ENCODE data around the gene HIBCH. TPM values are rescaled to one million over a fixed set of nuclear protein-coding genes. Genes with fewer than 3 reads are reported as not detected.

HIBCH gene
- total RNA-seq, 2 donors from 2014 or later, result 31.4 to 34.4 TPM

GRCh38 chr2:190352668-190353536 lies 33.3 kb upstream of the HIBCH start:
- no peak for ATAC-seq (ENCODE audit: insufficient number of reproducible peaks, low FRiP score, low read depth)

GRCh38 chr2:190351955-190352354 lies 32.3 kb upstream of the HIBCH start:
- no peaks in the 10 kb centered on the region for H3K36me3 ChIP-seq
- no peak for TF ChIP-seq CTCF (IDR thresholded peaks at IDR 0.05)
- DNase-seq (ENCODE audit: low spot score) (no peak), ATAC-seq (ENCODE audit: insufficient number of reproducible peaks, low FRiP score, low read depth) (no peak)
- H3K27me3 ChIP-seq (replicated peaks; ENCODE audit: insufficient read depth), result no peaks in the 10 kb centered on the region
- H3K27ac ChIP-seq, result no peak overlapping the region
- peaks cover 0 to 18% of the 10 kb centered on the region in 2 donors for H3K4me1 ChIP-seq (ENCODE audit: control insufficient read depth in 1 of 2, low read depth in 2 of 2)
- H3K4me3 ChIP-seq, result no peak overlapping the region
- no peaks in the 10 kb centered on the region for H3K9me3 ChIP-seq

More at GRCh38 chr2:190352668-190353536, 33.3 kb upstream of the HIBCH start:
- Histone ChIP-seq H3K27ac (peak overlapping the region in 1 of 2 donors; percentile 43), H3K27me3 (replicated peaks; ENCODE audit: insufficient read depth) (no peaks in the 10 kb centered on the region), H3K9me3 (no peaks in the 10 kb centered on the region), H3K36me3 (no peaks in the 10 kb centered on the region), H3K4me1 (ENCODE audit: control insufficient read depth in 1 of 2, low read depth in 2 of 2) (peaks cover 0 to 18% of the 10 kb centered on the region in 2 donors), H3K4me3 (no peak overlapping the region)
- no peak for TF ChIP-seq CTCF (IDR thresholded peaks at IDR 0.05)
- DNase-seq (ENCODE audit: low spot score), result no peak

- Histone ChIP-seq H3K27ac (no peak overlapping the region), H3K4me3 (no peak overlapping the region), H3K27me3 (replicated peaks; ENCODE audit: insufficient read depth) (no peaks in the 10 kb centered on the region), H3K9me3 (no peaks in the 10 kb centered on the region), H3K36me3 (no peaks in the 10 kb centered on the region), H3K4me1 (ENCODE audit: control insufficient read depth in 1 of 2, low read depth in 2 of 2) (peaks cover 3 to 24% of the 10 kb centered on the region in 2 donors)
- ATAC-seq (ENCODE audit: insufficient number of reproducible peaks, low FRiP score, low read depth), result no peak
- no peak for TF ChIP-seq CTCF (IDR thresholded peaks at IDR 0.05)
- no peak for DNase-seq (ENCODE audit: low spot score)
Measured at GRCh38 chr2:190350371-190350770, 30.7 kb upstream of the HIBCH start.

GRCh38 chr2:190344276-190344827 lies 24.7 kb upstream of the HIBCH start:
- no peaks in the 10 kb centered on the region for H3K9me3 ChIP-seq
- ATAC-seq (ENCODE audit: insufficient number of reproducible peaks, low FRiP score, low read depth) (no peak), DNase-seq (ENCODE audit: low spot score) (no peak)
- H3K27me3 ChIP-seq (replicated peaks; ENCODE audit: insufficient read depth), result no peaks in the 10 kb centered on the region
- H3K4me3 ChIP-seq, result peak overlapping the region; percentile 97
- no peaks in the 10 kb centered on the region for H3K36me3 ChIP-seq
- peak overlapping the region; percentile 91 to 95 for H3K27ac ChIP-seq
- peak; percentile 10 for TF ChIP-seq CTCF (IDR thresholded peaks at IDR 0.05)
- peaks cover 11% of the 10 kb centered on the region in 2 donors for H3K4me1 ChIP-seq (ENCODE audit: control insufficient read depth in 1 of 2, low read depth in 2 of 2)

GRCh38 chr2:190343536-190344275 lies 24.1 kb upstream of the HIBCH start, which contains the start of gene INPP1:
TSS of gene INPP1 (plus strand) at chr2:190343589. CDS start at chr2:190360103, 16,514 bp downstream.
- peak; percentile 76 for ATAC-seq (ENCODE audit: insufficient number of reproducible peaks, low FRiP score, low read depth)
- Histone ChIP-seq H3K4me1 (ENCODE audit: control insufficient read depth in 1 of 2, low read depth in 2 of 2) (peaks cover 11% of the 10 kb centered on the region in 2 donors), H3K27me3 (replicated peaks; ENCODE audit: insufficient read depth) (no peaks in the 10 kb centered on the region), H3K4me3 (peak within 1 kb of the TSS; percentile 97), H3K27ac (peak within 1 kb of the TSS; percentile 91 to 95), H3K9me3 (no peaks in the 10 kb centered on the region), H3K36me3 (no peaks in the 10 kb centered on the region)
- no peak for DNase-seq (ENCODE audit: low spot score)
- TF ChIP-seq CTCF (IDR thresholded peaks at IDR 0.05), result no peak

Measured in thoracic aorta (tissue), 2 donors.